Uterus (tissue), 4 donors: ENCODE measurements around the gene ESRP2. TPM values are rescaled to one million over a fixed set of nuclear protein-coding genes. Genes with fewer than 3 reads are reported as not detected.

Experiments used
- DNase-seq, 2 donors: peaks; one replicate each; pipeline ENCODE4 v3.0.0-alpha.2; 2019 to 2020
- H3K27ac ChIP-seq, 2 donors: fragments of 200-600 bp; sonication (generic); 1 replicate in 1 of 2; 2 replicates in 1 of 2; pipeline ENCODE4 v1.5.1; 2016 to 2018
- H3K27me3 ChIP-seq, 2 donors: fragments of 200-600 bp; sonication (generic); one replicate each; pipeline ENCODE4 v1.5.1; 2018 to 2019; ENCODE audit warnings: control low read depth in 1 of 2
- H3K36me3 ChIP-seq, 2 donors: fragments of 200-600 bp; sonication (generic); one replicate each; pipeline ENCODE4 v1.5.1; 2019; ENCODE audit warnings: control low read depth in 1 of 2
- H3K4me1 ChIP-seq, 2 donors: fragments of 200-600 bp; sonication (generic); one replicate each; pipeline ENCODE4 v1.5.1; 2018 to 2019; ENCODE audit warnings: control low read depth in 1 of 2
- H3K4me3 ChIP-seq, 2 donors: fragments of 200-600 bp; sonication (generic); 1 replicate in 1 of 2; 2 replicates in 1 of 2; pipeline ENCODE4 v1.5.1; 2018 to 2019; ENCODE audit warnings: mild to moderate bottlenecking in 1 of 2
- H3K9me3 ChIP-seq, 2 donors: fragments of 200-600 bp; sonication (generic); one replicate each; pipeline ENCODE4 v1.5.1; 2019; ENCODE audit warnings: control low read depth in 1 of 2
- CTCF ChIP-seq, 4 experiments: fragments of 200-600 bp in 2 of 4; fragments of 450-650 bp in 2 of 4; sonication (generic) in 2 of 4; IDR thresholded peaks; one replicate each; pipeline ENCODE4 v1.5.1; 2016 to 2019; ENCODE audit warnings: antibody characterized with exemption in 4 of 4, mild to moderate bottlenecking in 2 of 4, moderate library complexity in 1 of 4
- POLR2A ChIP-seq, 2 donors: fragments of 450-650 bp; IDR thresholded peaks; one replicate each; pipeline ENCODE4 v1.6.1; 2016; ENCODE audit warnings: antibody characterized with exemption in 2 of 2, mild to moderate bottlenecking in 1 of 2, moderate library complexity in 1 of 2
- intact Hi-C: fragments of 100-400 bp; cut with DNase I; formaldehyde crosslinking; loops from one replicate; pipeline ENCODE4 v1.15.1; 2023; ENCODE audit warnings: low total_unique reads
- total RNA-seq, 4 donors: library from RNA; depleted of rRNA in 3 of 4; stranded (reverse); fragments of >200 nt in 3 of 4; gene quantifications; one replicate each; pipeline versions ENCODE4 v1.1.0 to v1.2.4, GENCODE V29; 2014 to 2023
- donor health status: DM: yes; HTN: yes; CAD: no.

ESRP2 gene
- total RNA-seq, 4 donors from 2014 or later: 0.26 to 5.3 (median 0.50) TPM

GRCh38 chr16:68232335-68232734 lies 3.6 kb downstream of the ESRP2 start:
- Histone ChIP-seq H3K4me1 (peaks cover 0 to 9% of the 10 kb centered on the region in 2 donors), H3K27ac (no peak overlapping the region), H3K27me3 (no peaks in the 10 kb centered on the region), H3K36me3 (no peaks in the 10 kb centered on the region), H3K9me3 (no peaks in the 10 kb centered on the region), H3K4me3 (no peak overlapping the region)
- intact Hi-C loops: no loop called here
- TF ChIP-seq CTCF (IDR thresholded peaks at IDR 0.05): no peak
- DNase-seq: no peak

- no peak for TF ChIP-seq POLR2A (IDR thresholded peaks at IDR 0.05)
- no peak for TF ChIP-seq CTCF (IDR thresholded peaks at IDR 0.05)
- no peaks in the 10 kb centered on the region for H3K27me3 ChIP-seq
- no peak overlapping the region for H3K4me3 ChIP-seq
- H3K27ac ChIP-seq: no peak overlapping the region
- no peak for DNase-seq
- H3K9me3 ChIP-seq: no peaks in the 10 kb centered on the region
- H3K4me1 ChIP-seq: peaks cover 0 to 8% of the 10 kb centered on the region in 2 donors
- H3K36me3 ChIP-seq: no peaks in the 10 kb centered on the region
- intact Hi-C loops: no loop called here
Measured at GRCh38 chr16:68231384-68232136, 4.4 kb downstream of the ESRP2 start.

DNA sequence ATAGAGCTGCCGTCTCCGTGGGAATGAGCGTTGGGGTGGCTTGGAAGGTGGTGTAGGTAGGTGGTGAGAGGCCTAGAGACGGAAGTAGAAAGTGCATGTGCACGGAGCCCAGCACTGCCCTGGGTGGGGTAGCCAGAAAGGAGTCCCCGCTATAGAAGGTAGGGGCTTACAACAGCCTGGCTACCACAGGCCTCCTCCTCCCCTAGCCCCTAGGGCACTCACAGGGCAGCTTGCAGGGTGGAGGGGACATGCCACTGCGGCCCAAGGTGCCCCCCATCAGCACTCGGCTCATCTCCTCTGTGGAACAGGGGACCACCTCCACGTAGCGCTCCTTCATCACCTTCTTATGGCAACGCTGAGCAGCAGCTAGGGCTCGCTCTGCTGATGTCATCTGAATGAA lies 5.0 kb downstream of the ESRP2 start:
- Histone ChIP-seq H3K36me3 (no peaks in the 10 kb centered on the region), H3K9me3 (no peaks in the 10 kb centered on the region), H3K27me3 (no peaks in the 10 kb centered on the region), H3K4me1 (peaks cover 0 to 2% of the 10 kb centered on the region in 2 donors), H3K27ac (no peak overlapping the region), H3K4me3 (no peak overlapping the region)
- DNase-seq: no peak
- intact Hi-C loops: no loop called here
- TF ChIP-seq POLR2A (IDR thresholded peaks at IDR 0.05) (no peak), CTCF (IDR thresholded peaks at IDR 0.05) (no peak)

GRCh38 chr16:68230176-68230571 lies 5.8 kb downstream of the ESRP2 start:
- Histone ChIP-seq H3K36me3 (no peaks in the 10 kb centered on the region), H3K4me1 (no peaks in the 10 kb centered on the region), H3K9me3 (no peaks in the 10 kb centered on the region), H3K27me3 (no peaks in the 10 kb centered on the region), H3K4me3 (no peak overlapping the region), H3K27ac (no peak overlapping the region)
- intact Hi-C loops: no loop called here
- no peak for DNase-seq
- no peak for TF ChIP-seq CTCF (IDR thresholded peaks at IDR 0.05)
- no peak for TF ChIP-seq POLR2A (IDR thresholded peaks at IDR 0.05)

DNA sequence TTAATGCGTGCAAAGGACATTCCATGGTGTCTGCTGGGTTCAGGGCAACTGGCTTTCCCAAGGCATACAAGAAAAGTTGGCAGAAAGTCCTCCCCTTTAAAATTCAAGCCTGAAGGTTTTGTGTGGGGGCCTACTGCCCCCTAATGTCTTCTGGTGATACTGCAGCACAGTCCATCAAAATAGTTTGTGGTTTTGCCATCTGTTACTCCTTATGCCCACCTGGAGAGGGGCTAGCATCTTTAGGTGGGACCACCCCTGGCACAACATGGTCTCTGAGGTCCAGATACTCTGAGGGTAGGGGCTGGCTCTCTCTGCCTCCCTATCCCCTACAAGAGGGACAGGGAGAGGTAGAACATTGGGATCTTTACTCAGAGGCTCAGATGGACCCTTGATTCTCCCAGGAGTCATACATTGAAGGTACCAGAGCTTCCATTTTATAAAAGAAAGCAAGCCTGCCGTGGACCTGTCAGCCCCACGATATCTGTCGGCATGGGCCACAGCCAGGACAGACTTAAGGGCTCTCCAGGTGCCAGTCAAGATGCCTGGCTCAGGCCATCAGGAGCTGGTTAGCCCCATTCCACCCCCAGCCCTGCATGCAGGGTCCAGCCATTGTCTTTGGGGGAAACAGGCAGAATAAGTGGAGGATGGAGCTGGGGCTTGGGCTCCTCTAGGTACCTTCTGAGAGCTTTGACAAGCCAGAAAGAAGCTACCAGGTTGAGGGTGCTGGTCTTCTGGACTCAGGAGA lies 6.3 kb downstream of the ESRP2 start:
- Histone ChIP-seq H3K27me3 (no peaks in the 10 kb centered on the region), H3K9me3 (no peaks in the 10 kb centered on the region), H3K27ac (no peak overlapping the region), H3K4me1 (no peaks in the 10 kb centered on the region), H3K36me3 (no peaks in the 10 kb centered on the region), H3K4me3 (no peak overlapping the region)
- TF ChIP-seq POLR2A (IDR thresholded peaks at IDR 0.05): no peak
- TF ChIP-seq CTCF (IDR thresholded peaks at IDR 0.05): peak; percentile 76 to 88 (median 82)
- peak; percentile 36 to 51 for DNase-seq
- intact Hi-C loops: no loop called here
